Uterus (tissue), 2 donors: ENCODE data around the gene ERGIC1.

ENCODE experiments used
- CTCF ChIP-seq, 4 experiments: fragments of 200-600 bp in 2 of 4; fragments of 450-650 bp in 2 of 4; sonication (generic) in 2 of 4; IDR thresholded peaks; one replicate each; pipeline ENCODE4 v1.5.1; 2016 to 2019; ENCODE audit warnings: antibody characterized with exemption in 4 of 4, mild to moderate bottlenecking in 2 of 4, moderate library complexity in 1 of 4
- POLR2A ChIP-seq, 2 donors: fragments of 450-650 bp; IDR thresholded peaks; one replicate each; pipeline ENCODE4 v1.6.1; 2016; ENCODE audit warnings: antibody characterized with exemption in 2 of 2, mild to moderate bottlenecking in 1 of 2, moderate library complexity in 1 of 2

GRCh38 chr5:172872997-172873491 is 39.0 kb downstream of the ERGIC1 start:
- TF ChIP-seq POLR2A (IDR thresholded peaks at IDR 0.05), result peak in 1 of 2 donors; percentile 15
- no peak for TF ChIP-seq CTCF (IDR thresholded peaks at IDR 0.05)
